PC-3 (cell line): ENCODE data around the gene TAS1R3. TPM values are rescaled to one million over a fixed set of nuclear protein-coding genes. Genes with fewer than 3 reads are reported as not detected.

ENCODE experiments used
- ATAC-seq: fragments of 200-7000 bp; cut with Tn5 transposase; 2 replicates; pipeline ENCODE4 v1.9.1; 2020; ENCODE audit warnings: mild to moderate bottlenecking, moderate library complexity
- BruUV-seq: library from RNA; stranded (reverse); fragments of 400-500 nt; replicated peaks from 2 replicates; lab custom pipeline; 2021; lab: Mats Ljungman, UMichigan
- CTCF ChIA-PET: fragments of 300-600 bp; sonication (Branson Sonifier 250); formaldehyde crosslinking; loops from one replicate; lab custom pipeline; 2022; ENCODE audit warnings: antibody characterized with exemption; lab: Charles Lee
- POLR2A ChIA-PET: fragments of 300-600 bp; sonication (Branson Sonifier 250); formaldehyde crosslinking; loops from one replicate; lab custom pipeline; 2022; ENCODE audit warnings: antibody characterized with exemption; ENCODE audit not compliant: unreplicated experiment; lab: Charles Lee
- DNase-seq: peaks from one replicate; pipeline ENCODE4 v3.0.0-alpha.2; 2015
- H2AFZ ChIP-seq: fragments of 300-600 bp; sonication (generic); 2 replicates; pipeline ENCODE4 v1.6.0; 2016; ENCODE audit warnings: antibody characterized with exemption, low read length
- H3F3A ChIP-seq: fragments of 300-600 bp; sonication (generic); one replicate; pipeline ENCODE4 v1.6.0; 2017; ENCODE audit warnings: antibody characterized with exemption, low read length, control low read depth, mild to moderate bottlenecking; ENCODE audit not compliant: unreplicated experiment
- H3K27ac ChIP-seq: fragments of 300-600 bp; sonication (generic); 2 replicates; pipeline ENCODE4 v1.5.1; 2016; ENCODE audit warnings: mild to moderate bottlenecking, low read length
- H3K27me3 ChIP-seq: fragments of 300-600 bp; sonication (generic); 2 replicates; pipeline ENCODE4 v1.6.1; 2016; ENCODE audit warnings: low read length, mixed read lengths
- H3K36me3 ChIP-seq: fragments of 300-600 bp; sonication (generic); 2 replicates; pipeline ENCODE4 v1.6.1; 2016; ENCODE audit warnings: low read depth, mixed run types, low read length, mixed read lengths
- H3K4me1 ChIP-seq: fragments of 300-600 bp; sonication (generic); 2 replicates; pipeline ENCODE4 v1.5.1; 2016; ENCODE audit warnings: low read length; ENCODE audit not compliant: insufficient read depth
- H3K4me2 ChIP-seq: fragments of 300-600 bp; sonication (generic); 2 replicates; pipeline ENCODE4 v1.6.0; 2016; ENCODE audit warnings: low read length
- H3K4me3 ChIP-seq: fragments of 300-600 bp; sonication (generic); 2 replicates; pipeline ENCODE4 v1.5.1; 2016; ENCODE audit warnings: mild to moderate bottlenecking, low read length, mixed read lengths
- H3K79me2 ChIP-seq: fragments of 300-600 bp; sonication (generic); 2 replicates; pipeline ENCODE4 v1.6.1; 2017; ENCODE audit warnings: low read length, mixed read lengths
- H3K9ac ChIP-seq: fragments of 300-600 bp; sonication (generic); 2 replicates; pipeline ENCODE4 v1.6.0; 2016; ENCODE audit warnings: mild to moderate bottlenecking, low read length
- H3K9me2 ChIP-seq: fragments of 300-600 bp; sonication (generic); replicated peaks from 2 replicates; pipeline ENCODE4 v1.6.1; 2016; ENCODE audit warnings: mixed run types, low read length, mixed read lengths
- H3K9me3 ChIP-seq: fragments of 300-600 bp; sonication (generic); 2 replicates; pipeline ENCODE4 v1.6.1; 2016; ENCODE audit warnings: low read length, mixed read lengths
- H4K20me1 ChIP-seq: fragments of 300-600 bp; sonication (generic); 2 replicates; pipeline ENCODE4 v1.6.1; 2016; ENCODE audit warnings: low read length, mixed read lengths
- CTCF ChIP-seq: fragments of 300-600 bp; sonication (generic); conservative IDR thresholded peaks from 2 replicates; pipeline ENCODE4 v1.5.1; 2017; ENCODE audit warnings: antibody characterized with exemption, low read depth, mild to moderate bottlenecking, low read length
- EZH2 ChIP-seq: fragments of 300-600 bp; sonication (generic); IDR thresholded peaks from one replicate; pipeline ENCODE4 v1.6.1; 2017; ENCODE audit warnings: antibody characterized with exemption, mild to moderate bottlenecking, low read length; ENCODE audit not compliant: unreplicated experiment
- EZH2phosphoT487 ChIP-seq: fragments of 300-600 bp; sonication (generic); IDR thresholded peaks from 2 replicates; pipeline ENCODE4 v1.6.1; 2018; ENCODE audit warnings: mild to moderate bottlenecking, antibody characterized with exemption, low read length, borderline replicate concordance
- intact Hi-C: fragments of 100-400 bp; cut with micrococcal nuclease; formaldehyde crosslinking; loops from 2 replicates; pipeline ENCODE4 v1.9.0; 2023
- total RNA-seq: library from RNA; depleted of rRNA; stranded (reverse); fragments of >200 nt; gene quantifications from 2 replicates; pipeline ENCODE4 v1.2.3, GENCODE V29; 2014

The TAS1R3 gene
- total RNA-seq, 1 experiment from 2014 or later: 1.9 TPM

- Histone ChIP-seq H3K27me3 (no peaks in the 10 kb centered on the region), H3K9me2 (no peaks in the 10 kb centered on the region), H3K79me2 (peaks cover 1% of the 10 kb centered on the region; the same call in 1 of the 2 replicates), H3K9me3 (no peaks in the 10 kb centered on the region), H3K4me1 (peaks cover 36% of the 10 kb centered on the region), H2AFZ (no peak overlapping the region), H3K9ac (no peak overlapping the region), H3F3A (no peaks in the 10 kb centered on the region), H3K4me2 (no peak overlapping the region), H3K27ac (no peak overlapping the region), H4K20me1 (peaks cover under 1% of the 10 kb centered on the region; the same call in 1 of the 2 replicates), H3K4me3 (no peak overlapping the region), H3K36me3 (peaks cover 18% of the 10 kb centered on the region; the same call in 1 of the 2 replicates)
- BruUV-seq: no TSS peak
- ATAC-seq (no peak), DNase-seq (no peak)
- POLR2A ChIA-PET: interaction anchor here (0.6 kb wide), 1 partner anchor 114 kb away, joined by 4 read pairs; no protein-coding TSS in a partner anchor
- TF ChIP-seq EZH2phosphoT487 (no peak), CTCF (no peak), EZH2 (no peak)
- CTCF ChIA-PET: no interaction called here
- intact Hi-C loops: no loop called here
Observed at GRCh38 chr1:1332031-1332755, 1.1 kb downstream of the TAS1R3 start.

DNA sequence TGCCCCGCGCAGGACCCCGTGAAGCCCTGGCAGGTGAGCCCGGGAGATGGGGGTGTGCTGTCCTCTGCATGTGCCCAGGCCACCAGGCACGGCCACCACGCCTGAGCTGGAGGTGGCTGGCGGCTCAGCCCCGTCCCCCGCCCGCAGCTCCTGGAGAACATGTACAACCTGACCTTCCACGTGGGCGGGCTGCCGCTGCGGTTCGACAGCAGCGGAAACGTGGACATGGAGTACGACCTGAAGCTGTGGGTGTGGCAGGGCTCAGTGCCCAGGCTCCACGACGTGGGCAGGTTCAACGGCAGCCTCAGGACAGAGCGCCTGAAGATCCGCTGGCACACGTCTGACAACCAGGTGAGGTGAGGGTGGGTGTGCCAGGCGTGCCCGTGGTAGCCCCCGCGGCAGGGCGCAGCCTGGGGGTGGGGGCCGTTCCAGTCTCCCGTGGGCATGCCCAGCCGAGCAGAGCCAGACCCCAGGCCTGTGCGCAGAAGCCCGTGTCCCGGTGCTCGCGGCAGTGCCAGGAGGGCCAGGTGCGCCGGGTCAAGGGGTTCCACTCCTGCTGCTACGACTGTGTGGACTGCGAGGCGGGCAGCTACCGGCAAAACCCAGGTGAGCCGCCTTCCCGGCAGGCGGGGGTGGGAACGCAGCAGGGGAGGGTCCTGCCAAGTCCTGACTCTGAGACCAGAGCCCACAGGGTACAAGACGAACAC, 1.8 kb downstream of the TAS1R3 start:
- no peak overlapping the region for H3K9ac ChIP-seq
- peaks cover 21% of the 10 kb centered on the region for H3K36me3 ChIP-seq
- no peaks in the 10 kb centered on the region for H3K9me2 ChIP-seq
- H3K4me2 ChIP-seq: peak overlapping the region; percentile 25; the same call in 1 of the 2 replicates
- H3K79me2 ChIP-seq: no peaks in the 10 kb centered on the region
- H4K20me1 ChIP-seq: peaks cover 5% of the 10 kb centered on the region; the same call in 1 of the 2 replicates
- CTCF ChIA-PET: no interaction called here
- BruUV-seq: no TSS peak
- H3K4me3 ChIP-seq: no peak overlapping the region
- peak; percentile 27 for ATAC-seq
- POLR2A ChIA-PET: no interaction called here
- intact Hi-C loops: no loop called here
- no peak for TF ChIP-seq CTCF
- TF ChIP-seq EZH2: no peak
- no peak; the same call in 1 of the 2 replicates for TF ChIP-seq EZH2phosphoT487
- H3K27ac ChIP-seq: no peak overlapping the region
- DNase-seq: peak; percentile 73
- H3F3A ChIP-seq: no peaks in the 10 kb centered on the region
- H3K9me3 ChIP-seq: no peaks in the 10 kb centered on the region
- no peak overlapping the region for H2AFZ ChIP-seq
- H3K4me1 ChIP-seq: peaks cover 36% of the 10 kb centered on the region
- no peaks in the 10 kb centered on the region for H3K27me3 ChIP-seq
